HepG2 (cell line): ENCODE data around the gene ABCA2. TPM values are rescaled to one million over a fixed set of nuclear protein-coding genes. Genes with fewer than 3 reads are reported as not detected.

Source experiments
- ARID4A ChIP-seq: sonication (generic); formaldehyde crosslinking; IDR thresholded peaks from 2 replicates; pipeline ENCODE4 v1.5.0; 2020; ENCODE audit warnings: mild to moderate bottlenecking, missing genetic modification reagents, borderline replicate concordance
- FOXC1 ChIP-seq: sonication (generic); formaldehyde crosslinking; IDR thresholded peaks from 2 replicates; pipeline ENCODE4 v1.8.0; 2022; ENCODE audit warnings: mild to moderate bottlenecking, missing genetic modification reagents, borderline replicate concordance
- GTF2F1 ChIP-seq: fragments of 150-350 bp; IDR thresholded peaks from 2 replicates; pipeline ENCODE4 v1.6.1; 2014; ENCODE audit warnings: low read length
- JUNB ChIP-seq: sonication (generic); formaldehyde crosslinking; IDR thresholded peaks from 2 replicates; pipeline ENCODE4 v1.8.0; 2022; ENCODE audit warnings: missing genetic modification reagents, mild to moderate bottlenecking, borderline replicate concordance
- KLF12 ChIP-seq: sonication (generic); formaldehyde crosslinking; IDR thresholded peaks from 2 replicates; pipeline ENCODE4 v1.4.0; 2020; ENCODE audit warnings: missing genetic modification reagents, borderline replicate concordance
- KLF15 ChIP-seq: sonication (generic); formaldehyde crosslinking; IDR thresholded peaks from 2 replicates; pipeline ENCODE4 v1.8.1; 2023; ENCODE audit warnings: borderline replicate concordance, mild to moderate bottlenecking, inconsistent platforms, missing genetic modification reagents, mixed read lengths
- KMT2B ChIP-seq: IDR thresholded peaks from 2 replicates; pipeline ENCODE4 v1.6.1; 2016; ENCODE audit warnings: missing genetic modification reagents, missing compliant biosample characterization
- ONECUT2 ChIP-seq: sonication (generic); formaldehyde crosslinking; IDR thresholded peaks from 2 replicates; pipeline ENCODE4 v1.4.0; 2020; ENCODE audit warnings: missing genetic modification reagents
- SSRP1 ChIP-seq: IDR thresholded peaks from 2 replicates; pipeline ENCODE4 v1.6.1; 2016; ENCODE audit warnings: control low read depth
- ZFP90 ChIP-seq: sonication (generic); formaldehyde crosslinking; IDR thresholded peaks from 2 replicates; pipeline ENCODE4 v1.8.0; 2022; ENCODE audit warnings: missing genetic modification reagents, mild to moderate bottlenecking, inconsistent platforms, borderline replicate concordance
- ZFY ChIP-seq: sonication (generic); formaldehyde crosslinking; IDR thresholded peaks from 2 replicates; pipeline ENCODE4 v1.4.0; 2020; ENCODE audit warnings: missing genetic modification reagents
- ZMYM2 ChIP-seq: sonication (generic); formaldehyde crosslinking; IDR thresholded peaks from 2 replicates; pipeline ENCODE4 v1.8.0; 2022; ENCODE audit warnings: mild to moderate bottlenecking, missing genetic modification reagents
- ZNF143 ChIP-seq: sonication (generic); formaldehyde crosslinking; IDR thresholded peaks from 2 replicates; pipeline ENCODE4 v1.4.0; 2020; ENCODE audit warnings: missing genetic modification reagents
- ZNF569 ChIP-seq: sonication (generic); formaldehyde crosslinking; IDR thresholded peaks from 2 replicates; pipeline ENCODE4 v1.5.0; 2020; ENCODE audit warnings: mild to moderate bottlenecking, missing genetic modification reagents, moderate library complexity, borderline replicate concordance
- ZNF646 ChIP-seq: sonication (generic); formaldehyde crosslinking; IDR thresholded peaks from 2 replicates; pipeline ENCODE4 v1.9.0; 2021; ENCODE audit warnings: mild to moderate bottlenecking, missing genetic modification reagents
- ZNF75D ChIP-seq: sonication (generic); formaldehyde crosslinking; IDR thresholded peaks from 2 replicates; pipeline ENCODE4 v1.8.1; 2023; ENCODE audit warnings: missing genetic modification reagents, mild to moderate bottlenecking, borderline replicate concordance
- polyA plus RNA-seq, 8 experiments: library from polyadenylated mRNA; depleted of rRNA in 3 of 8; stranded (reverse) in 7 of 8; unstranded in 1 of 8; fragments of >200 nt; fragmentation: Illumina TruSeq in 4 of 8; extraction: Trizol in 4 of 8; gene quantifications; 2 replicates each; pipeline versions ENCODE4 v1.2.1 to v1.2.3, GENCODE V29; 2011 to 2016; ENCODE audit warnings: low read depth in 4 of 8, missing spikeins in 1 of 8, mixed read lengths in 1 of 8; ENCODE audit not compliant: insufficient read depth in 1 of 8
- total RNA-seq, 5 experiments: library from RNA; depleted of rRNA; stranded (reverse); fragments of >200 nt; fragmentation: Illumina TruSeq; extraction: Trizol; gene quantifications; 2 replicates each; pipeline ENCODE4 v1.2.3, GENCODE V29; 2016; ENCODE audit warnings: low read depth in 1 of 5
- TF ChIP-seq, protein P1 (sequence below): sonication (generic); formaldehyde crosslinking; IDR thresholded peaks from 2 replicates; pipeline ENCODE4 v1.4.0; 2020; ENCODE audit warnings: missing genetic modification reagents

The ABCA2 gene
- total and polyA plus RNA-seq, 2 of the 13 experiments (the other 11 are each of a cell fraction or from before 2014, with no cell fraction given): 2.9 to 19.2 TPM

GRCh38 chr9:137068539-137069507 lies 40.8 kb upstream of the ABCA2 start (continued):
- peak; percentile 14; the same call in 1 of the 2 replicates for TF ChIP-seq FOXC1 (CRISPR knock-in tag)
- TF ChIP-seq ZFP90 (CRISPR knock-in tag): no peak
- TF ChIP-seq, protein P1, sequence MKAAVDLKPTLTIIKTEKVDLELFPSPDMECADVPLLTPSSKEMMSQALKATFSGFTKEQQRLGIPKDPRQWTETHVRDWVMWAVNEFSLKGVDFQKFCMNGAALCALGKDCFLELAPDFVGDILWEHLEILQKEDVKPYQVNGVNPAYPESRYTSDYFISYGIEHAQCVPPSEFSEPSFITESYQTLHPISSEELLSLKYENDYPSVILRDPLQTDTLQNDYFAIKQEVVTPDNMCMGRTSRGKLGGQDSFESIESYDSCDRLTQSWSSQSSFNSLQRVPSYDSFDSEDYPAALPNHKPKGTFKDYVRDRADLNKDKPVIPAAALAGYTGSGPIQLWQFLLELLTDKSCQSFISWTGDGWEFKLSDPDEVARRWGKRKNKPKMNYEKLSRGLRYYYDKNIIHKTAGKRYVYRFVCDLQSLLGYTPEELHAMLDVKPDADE (CRISPR knock-in tag): no peak
- TF ChIP-seq ZNF569 (CRISPR knock-in tag): no peak
- no peak for TF ChIP-seq ZNF143 (CRISPR knock-in tag)
- no peak for TF ChIP-seq SSRP1 (CRISPR knock-in tag)
- TF ChIP-seq ZMYM2: no peak
- no peak for TF ChIP-seq ZNF75D (CRISPR knock-in tag)
- no peak for TF ChIP-seq KLF12 (CRISPR knock-in tag)
- TF ChIP-seq ZNF646 (CRISPR knock-in tag): no peak
- TF ChIP-seq ONECUT2 (CRISPR knock-in tag): no peak
- no peak for TF ChIP-seq JUNB (CRISPR knock-in tag)
- peak; percentile 52 for TF ChIP-seq ARID4A (CRISPR knock-in tag)
- no peak; the same call in 1 of the 2 replicates for TF ChIP-seq KLF15
- TF ChIP-seq ZFY (CRISPR knock-in tag): peak; percentile 9; the same call in 1 of the 2 replicates
- TF ChIP-seq GTF2F1: no peak
- TF ChIP-seq KMT2B (CRISPR knock-in tag): no peak
